Common myeloid progenitor, CD34-positive (primary cell): ENCODE results near the gene PDIA4.
"Not testable (repeated sequence)": the region's sequence is repeated elsewhere in the genome, so short reads cannot be mapped to it uniquely, and the experiment has no call there.

ENCODE experiments used
- CTCF ChIA-PET: fragments of 350-600 bp; sonication (Branson Sonifier 250); formaldehyde crosslinking; loops from one replicate; lab custom pipeline; 2021; ENCODE audit warnings: antibody characterized with exemption; lab: Charles Lee
- POLR2A ChIA-PET: fragments of 350-600 bp; sonication (Branson Sonifier 250); formaldehyde crosslinking; loops from one replicate; lab custom pipeline; 2021; ENCODE audit warnings: antibody characterized with exemption; lab: Charles Lee
- DNase-seq, 3 donors: peaks; one replicate each; pipeline versions ENCODE4 v3.0.0 to v3.0.0-alpha.2; 2013
- H3K27ac ChIP-seq, 2 experiments: 1 replicate in 1 of 2; 2 replicates in 1 of 2; pipeline ENCODE4 v1.7.0; 2013; ENCODE audit warnings: inconsistent platforms in 2 of 2, low read length in 2 of 2, mild to moderate bottlenecking in 2 of 2, low read depth in 1 of 2, moderate library complexity in 1 of 2; ENCODE audit not compliant: severe bottlenecking in 2 of 2, insufficient read depth in 1 of 2, poor library complexity in 1 of 2
- H3K27me3 ChIP-seq, 5 experiments: replicated peaks in 2 of 5; 1 replicate in 3 of 5; 2 replicates in 2 of 5; pipeline versions ENCODE4 v1.6.1 to v1.7.0; 2013; ENCODE audit warnings: low read length in 4 of 5, mild to moderate bottlenecking in 2 of 5, moderate library complexity in 2 of 5, inconsistent platforms in 1 of 5; ENCODE audit not compliant: insufficient read depth in 5 of 5, control insufficient read depth in 4 of 5
- H3K36me3 ChIP-seq, 4 experiments: 1 replicate in 2 of 4; 2 replicates in 2 of 4; pipeline versions ENCODE4 v1.6.1 to v1.7.0; 2013; ENCODE audit warnings: low read length in 3 of 4, control low read depth in 1 of 4, mild to moderate bottlenecking in 1 of 4; ENCODE audit not compliant: control insufficient read depth in 4 of 4, insufficient read depth in 4 of 4
- H3K4me1 ChIP-seq, 4 experiments: 1 replicate in 3 of 4; 2 replicates in 1 of 4; pipeline versions ENCODE4 v1.6.1 to v1.7.1; 2013; ENCODE audit warnings: low read length in 3 of 4, mild to moderate bottlenecking in 3 of 4, control low read depth in 1 of 4, inconsistent platforms in 1 of 4, moderate library complexity in 1 of 4; ENCODE audit not compliant: control insufficient read depth in 4 of 4, insufficient read depth in 4 of 4; ENCODE audit errors: control extremely low read depth in 1 of 4
- H3K4me3 ChIP-seq, 7 experiments: 1 replicate in 4 of 7; 2 replicates in 3 of 7; pipeline versions ENCODE4 v1.5.1 to v1.7.0; 2013; ENCODE audit warnings: mild to moderate bottlenecking in 7 of 7, low read length in 6 of 7, moderate library complexity in 6 of 7, inconsistent platforms in 2 of 7, low read depth in 2 of 7, control low read depth in 1 of 7; ENCODE audit not compliant: insufficient read depth in 4 of 7, control insufficient read depth in 1 of 7; ENCODE audit errors: extremely low read depth in 1 of 7
- H3K9me3 ChIP-seq, 5 experiments: 1 replicate in 4 of 5; 2 replicates in 1 of 5; pipeline versions ENCODE4 v1.6.1 to v1.7.1; 2013; ENCODE audit warnings: low read length in 4 of 5, mild to moderate bottlenecking in 2 of 5, inconsistent platforms in 1 of 5, low read depth in 1 of 5, moderate library complexity in 1 of 5; ENCODE audit not compliant: control insufficient read depth in 4 of 5, insufficient read depth in 2 of 5; ENCODE audit errors: control extremely low read depth in 1 of 5
- WGBS: methylation state at CpG from one replicate; pipeline ENCODE4 v1.1.5; 2013; ENCODE audit not compliant: insufficient coverage; 5-methylcytosine and 5-hydroxymethylcytosine counted together

PDIA4 gene

DNA sequence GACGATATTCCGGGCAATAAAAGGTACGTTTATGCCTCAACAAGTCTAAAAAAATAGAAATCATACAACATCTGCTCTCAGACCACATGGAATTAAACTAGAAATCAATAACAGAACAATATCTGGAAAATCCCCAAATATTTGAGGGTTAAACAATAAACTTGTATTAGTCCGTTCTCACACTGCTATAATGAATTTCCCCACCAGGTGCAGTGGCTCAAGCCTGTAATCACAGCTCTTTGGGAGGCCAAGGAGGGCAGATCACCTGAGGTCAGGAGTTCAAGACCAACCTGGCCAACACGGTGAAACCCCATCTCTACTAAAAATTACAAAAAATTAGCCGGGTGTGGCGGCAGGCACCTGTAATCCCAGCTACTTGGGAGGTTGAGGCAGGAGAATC, 49.2 kb downstream of the PDIA4 start:
- POLR2A ChIA-PET, H3K27ac ChIP-seq, DNase-seq, H3K27me3 ChIP-seq, H3K4me3 ChIP-seq, H3K36me3 ChIP-seq, H3K9me3 ChIP-seq: not testable (repeated sequence)
- H3K4me1 ChIP-seq = peaks cover 2 to 12% (median 10%) of the 10 kb centered on the region in 4 experiments
- CTCF ChIA-PET = interaction anchor here (1.3 kb wide), 1 partner anchor 8 kb away, joined by 4 read pairs; no protein-coding TSS in a partner anchor
- 94% methylated on average over 3 of the region's 7 CpGs for WGBS

DNA sequence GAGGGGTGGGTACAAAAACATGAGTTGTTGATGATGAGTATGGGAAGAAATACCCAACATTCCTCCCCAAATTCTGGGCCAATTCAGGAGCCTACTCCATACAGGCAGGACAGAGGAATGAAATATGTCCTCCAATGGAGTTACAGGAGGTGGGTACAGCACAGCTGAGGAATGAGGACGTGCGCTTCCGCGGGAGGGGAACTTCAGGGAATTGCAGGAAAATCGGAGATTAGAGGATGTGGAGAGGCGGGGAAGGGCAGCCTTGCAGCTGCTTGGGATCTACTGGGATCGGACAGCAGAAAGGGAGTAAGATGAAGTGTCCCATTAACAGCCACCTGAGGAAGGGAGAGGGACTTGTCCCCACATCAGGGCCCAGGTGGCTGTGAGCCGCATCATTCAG, 50.2 kb downstream of the PDIA4 start:
- Histone ChIP-seq H3K4me3 (no peak overlapping the region), H3K4me1 (peaks cover 0 to 7% (median 5%) of the 10 kb centered on the region in 4 experiments), H3K9me3 (no peaks in the 10 kb centered on the region), H3K36me3 (no peaks in the 10 kb centered on the region), H3K27me3 (no peaks in the 10 kb centered on the region), H3K27ac (no peak overlapping the region)
- WGBS = 100% methylated on average over 1 of the region's 8 CpGs
- DNase-seq = no peak
- POLR2A ChIA-PET = no interaction called here
- CTCF ChIA-PET = interaction anchor here (0.7 to 0.9 kb wide), 2 partner anchors 12 to 14 kb away, joined by 3 read pairs; no protein-coding TSS in a partner anchor

DNA sequence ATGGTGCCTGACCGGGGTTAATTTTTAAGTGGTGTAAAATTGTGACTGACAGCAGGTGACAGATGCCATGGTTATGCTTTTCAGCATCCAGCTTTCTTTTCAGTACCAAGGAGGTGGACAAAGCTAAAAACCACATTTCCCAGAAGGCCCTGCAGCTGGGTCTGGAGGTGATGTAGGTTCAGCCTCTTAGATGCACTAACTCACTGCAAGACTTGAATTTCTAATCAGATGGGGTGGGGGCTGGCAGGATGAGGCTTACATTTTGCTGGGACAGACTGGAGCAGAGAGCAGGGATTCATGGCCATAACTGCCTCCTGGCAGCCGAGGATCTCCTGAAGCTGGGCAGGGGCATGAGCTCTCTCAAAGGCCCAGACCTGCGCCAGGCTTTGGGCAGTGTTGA, 52.4 kb downstream of the PDIA4 start:
- no peaks in the 10 kb centered on the region for H3K9me3 ChIP-seq
- POLR2A ChIA-PET = no interaction called here
- H3K36me3 ChIP-seq = no peaks in the 10 kb centered on the region
- no peak for DNase-seq
- no peaks in the 10 kb centered on the region for H3K27me3 ChIP-seq
- H3K4me3 ChIP-seq = no peak overlapping the region
- peaks cover 0 to 8% (median 7%) of the 10 kb centered on the region in 4 experiments for H3K4me1 ChIP-seq
- 96% methylated on average over 2 of the region's 3 CpGs for WGBS
- CTCF ChIA-PET = interaction anchor here (1.0 to 2.2 kb wide), 3 partner anchors 8 to 15 kb away, joined by 3 to 7 read pairs (median 3); no protein-coding TSS in a partner anchor
- no peak overlapping the region for H3K27ac ChIP-seq

DNA sequence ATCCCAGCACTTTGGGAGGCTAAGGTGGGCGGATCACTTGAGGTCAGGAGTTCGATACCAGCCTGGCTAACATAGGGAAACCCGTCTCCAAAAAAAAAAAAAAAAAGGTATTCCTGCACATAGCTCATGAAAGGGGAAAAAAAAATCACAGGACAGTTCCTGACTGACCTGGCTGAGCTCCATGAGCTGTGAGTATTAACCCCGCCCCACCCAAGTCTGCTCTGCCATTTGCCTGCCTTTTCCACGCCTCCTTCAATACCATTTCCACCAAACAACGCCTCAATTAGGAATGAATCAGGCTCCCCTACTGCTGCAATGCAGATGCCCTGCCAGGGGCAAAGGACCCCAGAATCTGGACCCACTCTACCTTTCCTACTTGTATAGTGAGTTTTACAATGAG, 55.0 kb downstream of the PDIA4 start:
- DNase-seq = no peak
- no peaks in the 10 kb centered on the region for H3K36me3 ChIP-seq
- POLR2A ChIA-PET = interaction anchor here (0.6 to 1.7 kb wide), 2 partner anchors 10 to 651 kb away, joined by 6 read pairs; no protein-coding TSS in a partner anchor

DNA sequence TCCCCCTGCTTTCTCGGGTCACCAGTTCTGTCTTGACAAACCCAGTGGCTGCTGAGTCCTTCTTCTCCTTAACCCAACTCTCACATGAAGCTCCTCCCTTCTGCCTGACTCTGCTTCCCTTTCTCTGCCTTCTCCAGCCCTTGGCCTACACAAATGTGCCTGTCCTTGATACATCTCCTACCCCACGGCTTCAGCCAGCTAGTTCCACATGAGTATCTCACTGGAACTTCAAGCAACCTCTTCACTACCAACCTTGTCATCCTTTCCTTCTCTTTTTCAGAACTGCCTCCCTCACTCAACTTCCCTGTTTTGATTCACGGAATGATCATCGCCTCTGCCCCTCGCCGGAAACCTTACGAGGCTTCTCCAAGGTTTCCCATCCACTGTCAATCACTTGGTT, 55.9 kb downstream of the PDIA4 start:
- CTCF ChIA-PET = interaction anchor here (0.8 to 1.0 kb wide), 2 partner anchors 9 to 398 kb away, joined by 3 read pairs; no protein-coding TSS in a partner anchor

More for the DNA sequence above, 55.0 kb downstream of the PDIA4 start:
- CTCF ChIA-PET = interaction anchor here (0.7 to 1.1 kb wide), 2 partner anchors 30 to 473 kb away, joined by 4 to 5 read pairs; no protein-coding TSS in a partner anchor
- peaks cover 0 to 8% (median 7%) of the 10 kb centered on the region in 4 experiments for H3K4me1 ChIP-seq
- no peak overlapping the region for H3K4me3 ChIP-seq
- no peaks in the 10 kb centered on the region for H3K27me3 ChIP-seq
- no peaks in the 10 kb centered on the region for H3K9me3 ChIP-seq
- 97% methylated on average over 4 of the region's 6 CpGs for WGBS
- H3K27ac ChIP-seq = no peak overlapping the region

DNA sequence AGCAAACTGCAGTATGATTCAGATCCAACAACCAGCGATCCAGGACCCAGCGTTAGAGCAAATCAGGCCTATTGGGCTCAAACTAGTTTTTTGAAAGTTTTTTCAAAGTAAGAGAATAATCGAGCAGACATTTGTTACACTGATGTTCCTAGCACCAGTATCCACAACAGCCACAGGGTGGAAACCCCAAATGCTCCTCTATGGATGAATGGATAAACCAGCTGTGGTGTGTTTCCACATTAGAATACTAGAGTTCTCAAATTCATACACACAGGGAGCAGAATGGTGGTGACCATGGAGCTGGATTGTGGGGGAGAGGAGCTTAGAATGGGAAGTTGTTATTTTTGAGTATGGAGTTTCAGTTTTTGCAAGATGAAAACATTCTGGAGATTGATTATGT, 60.7 kb downstream of the PDIA4 start:
- H3K36me3 ChIP-seq = no peaks in the 10 kb centered on the region
- H3K4me3 ChIP-seq = no peak overlapping the region
- POLR2A ChIA-PET = no interaction called here
- CTCF ChIA-PET = interaction anchor here (0.7 to 3.8 kb wide), 6 partner anchors 8 to 466 kb away, joined by 3 to 24 read pairs (median 3); no protein-coding TSS in a partner anchor
- H3K27me3 ChIP-seq = no peaks in the 10 kb centered on the region
- H3K4me1 ChIP-seq = peaks cover 2 to 20% (median 11%) of the 10 kb centered on the region in 4 experiments
- no peak for DNase-seq
- no peaks in the 10 kb centered on the region for H3K9me3 ChIP-seq
- 100% methylated on average over 2 of the region's 3 CpGs for WGBS
- H3K27ac ChIP-seq = no peak overlapping the region

More for the DNA sequence above, 55.9 kb downstream of the PDIA4 start:
- Histone ChIP-seq H3K9me3 (no peaks in the 10 kb centered on the region), H3K27ac (no peak overlapping the region), H3K36me3 (no peaks in the 10 kb centered on the region), H3K4me1 (peaks cover 0 to 8% (median 7%) of the 10 kb centered on the region in 4 experiments), H3K27me3 (no peaks in the 10 kb centered on the region), H3K4me3 (peak overlapping the region in 2 of 7 experiments; percentile 28 to 59)
- POLR2A ChIA-PET = interaction anchor here (1.7 kb wide), 1 partner anchor 11 kb away, joined by 6 read pairs; no protein-coding TSS in a partner anchor
- 4% methylated on average over 6 of the region's 7 CpGs for WGBS
- peak in 2 of 3 donors; percentile 66 to 70 for DNase-seq

DNA sequence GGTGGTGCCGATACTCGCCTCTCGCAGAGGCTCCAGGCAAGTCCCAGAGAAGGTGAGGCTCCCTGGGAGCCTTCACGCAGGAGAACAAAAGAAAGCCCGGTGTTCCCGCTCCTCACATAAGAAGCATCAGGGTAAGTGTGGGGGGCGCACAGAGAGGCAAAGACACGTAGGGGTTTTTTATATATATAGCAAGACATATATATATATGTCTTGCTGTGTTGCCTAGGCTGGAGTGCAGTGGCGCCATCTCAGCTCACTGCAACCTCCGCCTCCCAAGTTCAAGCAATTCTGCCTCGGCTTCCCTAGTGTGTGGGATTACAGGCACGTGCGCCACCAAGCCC, 61.3 kb downstream of the PDIA4 start:
- H3K27me3 ChIP-seq = no peaks in the 10 kb centered on the region
- no peaks in the 10 kb centered on the region for H3K9me3 ChIP-seq
- H3K4me3 ChIP-seq = peak overlapping the region in 6 of 7 experiments; percentile 9 to 79 (median 64)
- ChIA-PET POLR2A (interaction anchor here (1.0 to 1.2 kb wide), 2 partner anchors 26 to 82 kb away, joined by 3 read pairs; no protein-coding TSS in a partner anchor), CTCF (interaction anchor here (1.0 to 1.6 kb wide), 6 partner anchors 19 to 426 kb away, joined by 3 to 5 read pairs (median 3); no protein-coding TSS in a partner anchor)
- peaks cover 2 to 18% (median 7%) of the 10 kb centered on the region in 4 experiments for H3K4me1 ChIP-seq
- H3K36me3 ChIP-seq = no peaks in the 10 kb centered on the region
- 44% methylated on average over 8 of the region's 13 CpGs for WGBS
- no peak overlapping the region for H3K27ac ChIP-seq
- no peak for DNase-seq
